T-helper 17 cell (primary cell): ENCODE results near the gene FCN2. TPM values are rescaled to one million over a fixed set of nuclear protein-coding genes. Genes with fewer than 3 reads are reported as not detected.

Experiments
- ATAC-seq: fragments of 150-1000 bp; cut with Tn5 transposase; 2 replicates; pipeline ENCODE4 v1.10.0; 2021; ENCODE audit warnings: mild to moderate bottlenecking, moderate library complexity
- DNase-seq, 3 donors: peaks; one replicate each; pipeline versions ENCODE4 v3.0.0 to v3.0.0-alpha.2; 2020 to 2021
- H3K9me3 ChIP-seq: one replicate; pipeline ENCODE4 v1.7.0; 2013; ENCODE audit warnings: low read length, mild to moderate bottlenecking; ENCODE audit not compliant: control insufficient read depth, poor library complexity, severe bottlenecking
- H3K27ac Mint-ChIP-seq: one replicate; pipeline ENCODE4 v1.8.0; 2022; ENCODE audit warnings: mild to moderate bottlenecking, moderate library complexity, mixed read lengths
- H3K27me3 Mint-ChIP-seq: one replicate; pipeline ENCODE4 v1.8.0; 2022; ENCODE audit warnings: mixed read lengths
- H3K36me3 Mint-ChIP-seq: one replicate; pipeline ENCODE4 v1.8.0; 2022; ENCODE audit warnings: low read depth, mixed read lengths
- H3K4me1 Mint-ChIP-seq: one replicate; pipeline ENCODE4 v1.8.0; 2022; ENCODE audit warnings: mild to moderate bottlenecking, mixed read lengths
- H3K4me3 Mint-ChIP-seq: one replicate; pipeline ENCODE4 v1.8.0; 2022; ENCODE audit warnings: mild to moderate bottlenecking, moderate library complexity, mixed read lengths
- total RNA-seq, 4 donors: library from RNA in 2 of 4; stranded (reverse) in 2 of 4; gene quantifications; one replicate each; pipeline ENCODE4 v1.2.3 and lab custom pipeline; 2022 to 2026

The FCN2 gene
- total RNA-seq (not detected), total RNA-seq (lab: John Stamatoyannopoulos, UW) (0 reads per million in 2 donors)

GRCh38 chr9:134880484-134881312 is at the start of gene FCN2:
TSS of gene FCN2 (plus strand) at chr9:134880810. CDS start at chr9:134880822, 12 bp downstream.
- H3K9me3 ChIP-seq, result no peaks in the 10 kb centered on the region
- peaks cover 2% of the 10 kb centered on the region for H3K36me3 Mint-ChIP-seq
- peaks cover 33% of the 10 kb centered on the region for H3K27me3 Mint-ChIP-seq
- no peak for DNase-seq
- no peak for ATAC-seq
- no peaks in the 10 kb centered on the region for H3K4me1 Mint-ChIP-seq
- H3K4me3 Mint-ChIP-seq, result no peak within 1 kb of the TSS
- H3K27ac Mint-ChIP-seq, result no peak within 1 kb of the TSS

- Mint-ChIP-seq H3K27ac (no peak overlapping the region), H3K4me3 (no peak overlapping the region), H3K4me1 (no peaks in the 10 kb centered on the region), H3K36me3 (peaks cover 3% of the 10 kb centered on the region), H3K27me3 (no peaks in the 10 kb centered on the region)
- ATAC-seq, result no peak
- H3K9me3 ChIP-seq, result no peaks in the 10 kb centered on the region
- DNase-seq, result no peak
Observed at GRCh38 chr9:134830926-134831720, 49.5 kb upstream of the FCN2 start.

GRCh38 chr9:134832471-134832870 is 48.1 kb upstream of the FCN2 start:
- Mint-ChIP-seq H3K4me3 (no peak overlapping the region), H3K36me3 (no peaks in the 10 kb centered on the region), H3K27ac (no peak overlapping the region), H3K27me3 (no peaks in the 10 kb centered on the region), H3K4me1 (no peaks in the 10 kb centered on the region)
- ATAC-seq (no peak), DNase-seq (no peak)
- H3K9me3 ChIP-seq, result no peaks in the 10 kb centered on the region

- no peaks in the 10 kb centered on the region for H3K9me3 ChIP-seq
- ATAC-seq, result no peak
- Mint-ChIP-seq H3K27ac (no peak overlapping the region), H3K4me3 (no peak overlapping the region), H3K4me1 (no peaks in the 10 kb centered on the region), H3K36me3 (no peaks in the 10 kb centered on the region), H3K27me3 (no peaks in the 10 kb centered on the region)
- DNase-seq, result no peak
Observed at GRCh38 chr9:134833294-134833880, 47.2 kb upstream of the FCN2 start.

GRCh38 chr9:134834217-134834956 is 46.2 kb upstream of the FCN2 start:
- Mint-ChIP-seq H3K36me3 (no peaks in the 10 kb centered on the region), H3K4me1 (no peaks in the 10 kb centered on the region), H3K27ac (no peak overlapping the region), H3K27me3 (no peaks in the 10 kb centered on the region), H3K4me3 (no peak overlapping the region)
- no peak for DNase-seq
- no peak for ATAC-seq
- no peaks in the 10 kb centered on the region for H3K9me3 ChIP-seq

- no peak overlapping the region for H3K27ac Mint-ChIP-seq
- no peaks in the 10 kb centered on the region for H3K9me3 ChIP-seq
- DNase-seq, result no peak
- no peak overlapping the region for H3K4me3 Mint-ChIP-seq
- H3K4me1 Mint-ChIP-seq, result no peaks in the 10 kb centered on the region
- no peaks in the 10 kb centered on the region for H3K36me3 Mint-ChIP-seq
- ATAC-seq, result no peak
- H3K27me3 Mint-ChIP-seq, result no peaks in the 10 kb centered on the region
Observed at GRCh38 chr9:134834957-134835419, 45.6 kb upstream of the FCN2 start.

- no peak for ATAC-seq
- Mint-ChIP-seq H3K27me3 (no peaks in the 10 kb centered on the region), H3K4me1 (no peaks in the 10 kb centered on the region), H3K4me3 (no peak overlapping the region), H3K27ac (no peak overlapping the region), H3K36me3 (no peaks in the 10 kb centered on the region)
- no peaks in the 10 kb centered on the region for H3K9me3 ChIP-seq
- DNase-seq, result no peak
Observed at GRCh38 chr9:134835448-134835847, 45.2 kb upstream of the FCN2 start.

- no peaks in the 10 kb centered on the region for H3K4me1 Mint-ChIP-seq
- no peak for ATAC-seq
Observed at GRCh38 chr9:134835987-134836386, 44.6 kb upstream of the FCN2 start.

GRCh38 chr9:134836406-134836970 is 44.1 kb upstream of the FCN2 start:
- ATAC-seq (no peak), DNase-seq (no peak)
- Mint-ChIP-seq H3K36me3 (no peaks in the 10 kb centered on the region), H3K27ac (no peak overlapping the region), H3K27me3 (no peaks in the 10 kb centered on the region), H3K4me1 (no peaks in the 10 kb centered on the region), H3K4me3 (no peak overlapping the region)
- no peaks in the 10 kb centered on the region for H3K9me3 ChIP-seq

More at GRCh38 chr9:134835987-134836386, 44.6 kb upstream of the FCN2 start:
- no peaks in the 10 kb centered on the region for H3K9me3 ChIP-seq
- H3K4me3 Mint-ChIP-seq, result no peak overlapping the region
- no peaks in the 10 kb centered on the region for H3K27me3 Mint-ChIP-seq
- DNase-seq, result no peak
- H3K27ac Mint-ChIP-seq, result no peak overlapping the region
- no peaks in the 10 kb centered on the region for H3K36me3 Mint-ChIP-seq

- Mint-ChIP-seq H3K4me3 (no peak overlapping the region), H3K27me3 (no peaks in the 10 kb centered on the region), H3K4me1 (no peaks in the 10 kb centered on the region), H3K36me3 (no peaks in the 10 kb centered on the region), H3K27ac (peak overlapping the region; percentile 56)
- DNase-seq (no peak), ATAC-seq (no peak)
- H3K9me3 ChIP-seq, result no peaks in the 10 kb centered on the region
Observed at GRCh38 chr9:134837529-134837928, 43.1 kb upstream of the FCN2 start.

- Mint-ChIP-seq H3K4me3 (no peak overlapping the region), H3K4me1 (no peaks in the 10 kb centered on the region), H3K36me3 (no peaks in the 10 kb centered on the region), H3K27ac (no peak overlapping the region), H3K27me3 (no peaks in the 10 kb centered on the region)
- DNase-seq (no peak), ATAC-seq (no peak)
- no peaks in the 10 kb centered on the region for H3K9me3 ChIP-seq
Observed at GRCh38 chr9:134838651-134839454, 41.8 kb upstream of the FCN2 start.
